ENCODE results near the gene DLG1.

The DLG1 gene

GRCh38 chr3:196998966-196999760, 299.2 kb downstream of the DLG1 start:
- no peak overlapping the region for H3K4me3 ChIP-seq (replicated peaks in 1 of 2; ENCODE audit: low read depth in 2 of 2, low read length in 2 of 2)
- DNase-seq (ENCODE audit: low read depth in 2 of 2) = no peak
- TF ChIP-seq CTCF (IDR thresholded peaks at IDR 0.05; ENCODE audit: low read depth, low read length) = no peak

- TF ChIP-seq CTCF (IDR thresholded peaks at IDR 0.05; ENCODE audit: low read depth, low read length) = no peak
These were observed 301.1 kb downstream of the DLG1 start for GRCh38 chr3:196997311-196997710.

GRCh38 chr3:196996454-196997265, 301.8 kb downstream of the DLG1 start:
- no peak for TF ChIP-seq CTCF (IDR thresholded peaks at IDR 0.05; ENCODE audit: low read depth, low read length)
- no peak for DNase-seq (ENCODE audit: low read depth in 2 of 2)
- no peak overlapping the region for H3K4me3 ChIP-seq (replicated peaks in 1 of 2; ENCODE audit: low read depth in 2 of 2, low read length in 2 of 2)

More at GRCh38 chr3:196997311-196997710, 301.1 kb downstream of the DLG1 start:
- H3K4me3 ChIP-seq (replicated peaks in 1 of 2; ENCODE audit: low read depth in 2 of 2, low read length in 2 of 2) = no peak overlapping the region
- DNase-seq (ENCODE audit: low read depth in 2 of 2) = no peak

GRCh38 chr3:196995646-196996355, 302.6 kb downstream of the DLG1 start:
- no peak overlapping the region for H3K4me3 ChIP-seq (replicated peaks in 1 of 2; ENCODE audit: low read depth in 2 of 2, low read length in 2 of 2)
- no peak for TF ChIP-seq CTCF (IDR thresholded peaks at IDR 0.05; ENCODE audit: low read depth, low read length)
- no peak for DNase-seq (ENCODE audit: low read depth in 2 of 2)

- DNase-seq (ENCODE audit: low read depth in 2 of 2) = no peak
- H3K4me3 ChIP-seq (replicated peaks in 1 of 2; ENCODE audit: low read depth in 2 of 2, low read length in 2 of 2) = no peak overlapping the region
- no peak for TF ChIP-seq CTCF (IDR thresholded peaks at IDR 0.05; ENCODE audit: low read depth, low read length)
These were observed 303.4 kb downstream of the DLG1 start for GRCh38 chr3:196995027-196995426.

- TF ChIP-seq CTCF (IDR thresholded peaks at IDR 0.05; ENCODE audit: low read depth, low read length) = no peak
- no peak for DNase-seq (ENCODE audit: low read depth in 2 of 2)
- no peak overlapping the region for H3K4me3 ChIP-seq (replicated peaks in 1 of 2; ENCODE audit: low read depth in 2 of 2, low read length in 2 of 2)
These were observed 304.4 kb downstream of the DLG1 start for GRCh38 chr3:196994056-196994455.
